Kidney (tissue), 14 donors: Measurements from ENCODE around the gene DNAAF8. TPM values are rescaled to one million over a fixed set of nuclear protein-coding genes. Genes with fewer than 3 reads are reported as not detected.

Source experiments
- DNase-seq, 5 donors: peaks; one replicate each; pipeline ENCODE4 v3.0.0-alpha.2; 2013 to 2020
- FAIRE-seq: peaks from 2 replicates; lab custom pipeline; 2012; peaks lifted over from hg19 to GRCh38; lab: Jason Lieb, UNC
- H3K27ac ChIP-seq, 2 donors: one replicate each; pipeline ENCODE4 v1.7.0; 2013; ENCODE audit warnings: low read depth in 2 of 2, low read length in 2 of 2, inconsistent platforms in 1 of 2
- H3K27me3 ChIP-seq: one replicate; pipeline ENCODE4 v1.7.1; 2013; ENCODE audit warnings: low read length, inconsistent platforms; ENCODE audit not compliant: control insufficient read depth, insufficient read depth
- H3K36me3 ChIP-seq, 3 donors: one replicate each; pipeline versions ENCODE4 v1.7.0 to v1.7.1; 2013; ENCODE audit warnings: low read length in 3 of 3, control low read depth in 1 of 3, inconsistent platforms in 1 of 3; ENCODE audit not compliant: insufficient read depth in 3 of 3, control insufficient read depth in 2 of 3
- H3K4me1 ChIP-seq, 3 donors: one replicate each; pipeline versions ENCODE4 v1.7.0 to v1.7.1; 2013; ENCODE audit warnings: low read length in 3 of 3, inconsistent platforms in 1 of 3, low read depth in 1 of 3; ENCODE audit not compliant: control insufficient read depth in 2 of 3, insufficient read depth in 2 of 3
- H3K4me3 ChIP-seq, 3 donors: one replicate each; pipeline versions ENCODE4 v1.7.0 to v1.8.1; 2013; ENCODE audit warnings: low read length in 3 of 3, control low read depth in 1 of 3, inconsistent platforms in 1 of 3
- H3K9ac ChIP-seq, 3 donors: one replicate each; pipeline versions ENCODE4 v1.7.0 to v1.7.1; 2013; ENCODE audit warnings: low read length in 3 of 3, control low read depth in 1 of 3, inconsistent platforms in 1 of 3
- H3K9me3 ChIP-seq, 3 donors: one replicate each; pipeline versions ENCODE4 v1.7.0 to v1.7.1; 2013; ENCODE audit warnings: low read length in 3 of 3, control low read depth in 1 of 3, inconsistent platforms in 1 of 3; ENCODE audit not compliant: control insufficient read depth in 2 of 3, insufficient read depth in 1 of 3
- CTCF ChIP-seq: IDR thresholded peaks from 3 replicates; pipeline ENCODE4 v1.5.1; 2012; ENCODE audit warnings: mild to moderate bottlenecking, moderate library complexity, borderline replicate concordance; ENCODE audit not compliant: insufficient read depth; ENCODE audit errors: extremely low read depth
- intact Hi-C: fragments of 100-400 bp; cut with DNase I; formaldehyde crosslinking; loops from one replicate; pipeline ENCODE4 v1.11.1; 2022
- polyA plus RNA-seq: library from polyadenylated mRNA; stranded (reverse); fragments of 350-450 nt; fragmentation: Illumina TruSeq; extraction: RNeasy Lipid Tissue Mini Kit (QIAGEN cat#74804); gene quantifications from one replicate; pipeline ENCODE4 v1.2.3, GENCODE V29; 2014; ENCODE audit warnings: low read depth, low replicate concordance; ENCODE audit not compliant: insufficient read depth
- total RNA-seq: library from RNA; stranded (reverse); fragmentation: NEBNext Ultra II Directional; extraction: Animal tissue kit (Norgen Biotek cat#: 25700); gene quantifications from one replicate; pipeline ENCODE4 v1.2.1, GENCODE V29; 2021
- donor health status: control.
- donor health status: control.
- donor health status: control.
- donor health status: control.
- donor health status: control.
- donor health status: DM: yes; HTN: yes; CAD: no.
- donor health status: Normal renal cell carcinoma (clear cell type).

The DNAAF8 gene
- total and polyA plus RNA-seq, 2 donors from 2014 or later: 1.8 to 4.0 TPM

- DNase-seq: peak in 1 of 5 donors; percentile 68
- peaks cover 0 to 14% (median 0%) of the 10 kb centered on the region in 3 donors for H3K4me1 ChIP-seq
- no peak overlapping the region for H3K9ac ChIP-seq
- no peaks in the 10 kb centered on the region for H3K27me3 ChIP-seq
- no peak overlapping the region for H3K4me3 ChIP-seq
- no peaks in the 10 kb centered on the region for H3K9me3 ChIP-seq
- FAIRE-seq: no peak
- intact Hi-C loops: no loop called here
- peaks cover 0 to 10% (median 2%) of the 10 kb centered on the region in 3 donors for H3K36me3 ChIP-seq
- no peak for TF ChIP-seq CTCF
- no peak overlapping the region for H3K27ac ChIP-seq
Observed at GRCh38 chr16:4797805-4798252, 63.5 kb downstream of the DNAAF8 start.

- intact Hi-C loops: no loop called here
- peaks cover 0 to 14% (median 0%) of the 10 kb centered on the region in 3 donors for H3K4me1 ChIP-seq
Observed at GRCh38 chr16:4798456-4798855, 64.1 kb downstream of the DNAAF8 start.

More at GRCh38 chr16:4798456-4798855, 64.1 kb downstream of the DNAAF8 start:
- no peak overlapping the region for H3K27ac ChIP-seq
- TF ChIP-seq CTCF: no peak
- FAIRE-seq (no peak), DNase-seq (peak in 1 of 5 donors; percentile 71)
- H3K4me3 ChIP-seq: no peak overlapping the region
- no peaks in the 10 kb centered on the region for H3K27me3 ChIP-seq
- peaks cover 0 to 10% (median 2%) of the 10 kb centered on the region in 3 donors for H3K36me3 ChIP-seq
- no peak overlapping the region for H3K9ac ChIP-seq
- H3K9me3 ChIP-seq: no peaks in the 10 kb centered on the region

Other genes starting within 250 kb of the DNAAF8 start
- gene CDIP1, start 195.8 kb upstream of the DNAAF8 start, total RNA-seq: 40.8 TPM
- 80.4 TPM for gene CDIP1, start 195.8 kb upstream of the DNAAF8 start, polyA plus RNA-seq
- 0.16 TPM for gene C16orf96, start 178.2 kb upstream of the DNAAF8 start, total RNA-seq
- gene C16orf96, start 178.2 kb upstream of the DNAAF8 start, polyA plus RNA-seq: 0.13 TPM
- 38.3 TPM for gene UBALD1, start 119.6 kb upstream of the DNAAF8 start, total RNA-seq
- gene UBALD1, start 119.6 kb upstream of the DNAAF8 start, polyA plus RNA-seq: 31.8 TPM
- 90.8 TPM for gene MGRN1, start 109.7 kb upstream of the DNAAF8 start, total RNA-seq
- gene MGRN1, start 109.7 kb upstream of the DNAAF8 start, polyA plus RNA-seq: 19.7 TPM
- gene NUDT16L1, start 41.0 kb upstream of the DNAAF8 start, total RNA-seq: 30.6 TPM
- gene NUDT16L1, start 41.0 kb upstream of the DNAAF8 start, polyA plus RNA-seq: 69.4 TPM
- 27.6 TPM for gene ANKS3, start 266 bp upstream of the DNAAF8 start, total RNA-seq
- 20.7 TPM for gene ANKS3, start 266 bp upstream of the DNAAF8 start, polyA plus RNA-seq
- gene ZNF500, start 32.6 kb downstream of the DNAAF8 start, total RNA-seq: 18.3 TPM
- 4.9 TPM for gene ZNF500, start 32.6 kb downstream of the DNAAF8 start, polyA plus RNA-seq
- not detected for gene SEPTIN12, start 53.8 kb downstream of the DNAAF8 start, total RNA-seq
- gene SEPTIN12, start 53.8 kb downstream of the DNAAF8 start, polyA plus RNA-seq: not detected
- 36.5 TPM for gene SMIM22, start 60.8 kb downstream of the DNAAF8 start, total RNA-seq
- 74.2 TPM for gene SMIM22, start 60.8 kb downstream of the DNAAF8 start, polyA plus RNA-seq
- gene ROGDI, start 68.1 kb downstream of the DNAAF8 start, total RNA-seq: 20.8 TPM
- 86.1 TPM for gene ROGDI, start 68.1 kb downstream of the DNAAF8 start, polyA plus RNA-seq
- gene GLYR1, start 112.8 kb downstream of the DNAAF8 start, total RNA-seq: 119 TPM
- 47.9 TPM for gene GLYR1, start 112.8 kb downstream of the DNAAF8 start, polyA plus RNA-seq
- 28.6 TPM for gene UBN1, start 112.9 kb downstream of the DNAAF8 start, total RNA-seq
- 6.1 TPM for gene UBN1, start 112.9 kb downstream of the DNAAF8 start, polyA plus RNA-seq
- 78.4 TPM for gene PPL, start 202.6 kb downstream of the DNAAF8 start, total RNA-seq
- gene PPL, start 202.6 kb downstream of the DNAAF8 start, polyA plus RNA-seq: 7.7 TPM
- gene SEC14L5, start 223.8 kb downstream of the DNAAF8 start, total RNA-seq: 0.16 TPM
- 0.13 TPM for gene SEC14L5, start 223.8 kb downstream of the DNAAF8 start, polyA plus RNA-seq